Central memory CD4-positive, alpha-beta T cell (primary cell): ENCODE data around the gene PPP1R14D.
A peak's percentile ranks its signal among the peaks of the same experiment; 100 is the strongest.
"Not testable (repeated sequence)": the region's sequence is repeated elsewhere in the genome, so short reads cannot be mapped to it uniquely, and the experiment has no call there.

Experiments
- DNase-seq: peaks from one replicate; pipeline ENCODE4 v3.0.0; 2022
- total RNA-seq, 3 experiments: gene quantifications; one replicate each; lab custom pipeline; 2026; lab: John Stamatoyannopoulos, UW

The PPP1R14D gene
- 0 reads per million in 3 experiments for total RNA-seq

- no peak for DNase-seq
Observed at GRCh38 chr15:40828447-40829036, at the start of gene PPP1R14D. Gene PPP1R14D (minus strand): TSS chr15:40828708. CDS start chr15:40828641, 67 bp downstream.

DNA sequence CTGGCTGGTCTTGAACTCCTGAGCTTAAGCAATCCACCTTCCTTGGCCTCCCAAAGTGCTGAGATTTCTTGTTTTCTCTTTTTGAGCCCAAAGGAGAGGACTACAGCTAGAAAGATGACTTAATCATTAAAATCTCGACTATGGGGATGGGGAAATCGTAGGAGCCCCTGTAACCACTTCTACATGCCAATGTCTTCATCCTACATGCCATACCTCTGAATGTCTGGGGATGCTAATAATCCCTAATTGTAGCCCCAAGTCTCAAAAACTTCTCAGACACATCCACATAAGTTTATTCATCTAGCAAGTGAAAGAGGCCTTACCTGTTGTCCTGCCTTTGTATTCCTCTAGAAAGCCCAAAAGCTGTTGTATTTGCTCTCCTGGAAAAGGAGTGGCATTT is 49.2 kb upstream of the PPP1R14D start:
- no peak for DNase-seq

DNA sequence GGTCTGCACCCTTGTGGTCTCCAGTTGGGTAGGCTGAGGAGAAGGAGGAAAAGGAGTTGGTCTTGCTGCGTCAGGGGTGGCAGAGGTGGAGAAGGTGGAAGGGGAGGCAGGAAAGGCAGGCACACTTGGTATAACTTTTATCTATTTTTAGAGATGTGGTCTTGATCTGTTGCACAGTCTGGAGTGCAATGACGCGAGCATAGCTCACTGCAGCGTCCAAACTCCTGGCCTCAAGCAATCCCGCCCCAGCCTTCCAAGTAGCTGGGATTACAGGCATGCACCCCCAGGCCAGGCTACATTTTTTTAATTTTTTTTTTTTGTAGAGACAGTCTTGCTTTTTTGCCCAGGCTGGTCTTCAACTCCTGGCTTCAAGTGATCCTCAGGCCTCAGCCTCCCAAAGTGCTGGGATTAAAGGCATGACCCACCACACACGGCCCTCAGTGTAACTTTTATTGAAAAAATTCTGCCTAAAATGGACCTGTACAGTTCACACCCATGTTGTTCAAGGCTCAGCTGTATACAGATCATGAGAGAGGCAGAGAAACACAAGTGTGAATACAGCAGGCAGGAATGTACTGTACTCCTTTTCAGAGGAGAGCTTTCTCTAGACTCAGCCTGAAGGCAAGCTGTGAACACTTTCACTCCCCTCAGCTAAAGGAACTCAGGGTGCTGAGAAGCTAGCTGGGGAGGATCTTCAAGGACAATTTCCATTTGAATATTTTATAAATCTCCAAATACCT is 47.7 kb upstream of the PPP1R14D start:
- DNase-seq, result no peak

DNA sequence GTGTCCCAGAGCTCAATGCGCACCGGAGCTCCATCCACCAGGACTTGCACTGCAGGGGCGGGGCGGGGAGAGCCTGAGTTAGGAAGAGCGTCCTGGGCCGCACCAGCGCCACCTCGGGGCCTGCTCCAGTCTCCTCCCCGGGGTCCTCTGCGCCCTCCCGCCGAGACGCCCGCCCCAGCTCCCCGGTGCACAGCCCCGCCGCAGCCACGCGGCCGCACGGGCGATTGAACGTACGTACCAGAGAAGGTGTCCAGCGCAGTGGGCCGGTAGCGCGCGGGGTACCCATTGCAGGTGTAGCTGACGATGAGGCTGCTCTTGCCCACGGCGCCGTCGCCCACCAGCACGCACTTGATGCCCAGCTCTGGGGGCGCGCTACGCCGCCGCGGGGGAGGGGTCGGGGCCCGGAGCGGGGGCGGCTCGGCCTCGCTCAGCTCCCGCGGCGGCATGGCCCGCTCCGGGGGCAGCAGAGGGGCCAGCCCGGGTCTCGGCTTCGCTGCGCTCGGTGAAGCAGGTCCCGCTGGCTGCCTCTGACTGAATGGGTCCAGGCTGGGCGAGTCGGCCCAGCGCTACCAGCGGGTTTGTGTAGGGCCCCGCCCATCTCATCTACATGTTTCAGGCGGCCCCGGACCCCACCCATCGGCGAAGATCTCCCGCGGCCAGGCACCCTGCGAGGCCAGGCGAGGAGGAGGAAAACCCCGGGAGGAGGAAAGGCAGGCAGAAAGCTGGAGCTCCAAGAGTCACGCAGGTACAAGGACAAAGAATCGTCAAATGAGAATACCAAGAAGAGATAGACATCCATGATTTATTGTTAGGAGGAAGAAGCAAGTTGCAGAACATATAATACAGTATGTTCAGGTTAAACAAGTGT is 45.4 kb upstream of the PPP1R14D start, which contains the start of gene RHOV:
RHOV (minus strand) TSS at position 541 of the 868 bp plus-strand sequence; CDS start at position 446, 95 bp downstream.
- peak; percentile 21 for DNase-seq

- DNase-seq, result no peak
Observed at GRCh38 chr15:40872791-40873693, 44.5 kb upstream of the PPP1R14D start.

- DNase-seq, result no peak
Observed at GRCh38 chr15:40871749-40872617, 43.5 kb upstream of the PPP1R14D start.

GRCh38 chr15:40870716-40871115 is 42.2 kb upstream of the PPP1R14D start:
- DNase-seq, result no peak

DNA sequence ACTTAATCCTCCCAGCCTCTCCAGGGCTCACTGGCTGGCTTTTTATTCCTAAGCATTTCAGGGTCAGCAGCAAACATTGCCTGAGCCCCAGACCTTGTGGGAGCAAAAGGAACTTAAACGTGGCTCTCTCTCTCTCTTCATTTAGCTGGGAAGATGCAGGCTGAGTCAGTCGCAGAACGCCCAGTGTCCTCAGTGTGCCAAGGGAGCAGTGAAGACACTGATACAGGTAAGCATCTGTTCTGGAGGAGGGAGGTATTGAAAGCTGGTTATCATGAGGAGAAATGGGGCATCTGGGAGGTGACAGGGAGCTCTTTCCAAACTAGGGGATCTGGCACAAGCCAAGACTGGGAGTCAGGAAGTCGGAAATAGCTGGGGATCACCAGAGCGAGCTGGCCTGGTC is 41.2 kb upstream of the PPP1R14D start:
- DNase-seq, result no peak

- DNase-seq, result no peak
Observed at GRCh38 chr15:40867199-40867598, 38.7 kb upstream of the PPP1R14D start.

- DNase-seq, result no peak
Observed at GRCh38 chr15:40863660-40864270, 35.3 kb upstream of the PPP1R14D start.

GRCh38 chr15:40861147-40861546 is 32.6 kb upstream of the PPP1R14D start:
- DNase-seq, result not testable (repeated sequence)

DNA sequence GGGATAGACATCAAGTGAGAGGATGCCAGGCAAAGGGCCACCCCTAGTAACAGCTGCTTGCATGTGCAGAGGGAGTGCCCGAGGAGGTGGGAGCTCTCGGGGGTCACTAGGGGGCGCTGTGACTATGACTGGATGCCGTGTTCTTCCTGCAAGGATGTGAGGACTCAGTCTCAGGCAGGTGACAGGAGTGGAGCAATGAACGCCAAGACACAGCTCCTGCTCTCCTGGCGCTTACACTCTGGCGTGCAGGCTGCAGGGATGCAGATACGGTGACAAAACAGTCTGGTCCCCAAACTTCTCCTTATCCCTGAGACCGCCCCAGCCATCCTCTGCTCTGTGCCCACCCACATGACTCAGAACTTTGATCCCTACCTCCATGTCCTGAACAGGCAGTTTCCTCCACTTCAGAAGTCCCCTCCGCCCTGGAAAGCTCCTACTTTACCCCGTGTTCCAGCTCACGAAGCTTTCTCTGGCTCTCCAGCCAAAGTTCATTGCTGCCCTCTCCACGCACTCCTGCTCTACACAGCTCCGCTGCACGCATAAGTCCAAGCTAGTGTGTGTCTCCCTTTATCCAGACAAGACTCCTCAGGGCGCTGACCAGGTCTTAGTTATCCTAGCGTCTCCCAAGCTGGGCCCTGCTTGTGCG is 30.8 kb upstream of the PPP1R14D start:
- peak; percentile 75 for DNase-seq

- DNase-seq, result no peak
Observed at GRCh38 chr15:40858706-40859105, 30.2 kb upstream of the PPP1R14D start.

DNA sequence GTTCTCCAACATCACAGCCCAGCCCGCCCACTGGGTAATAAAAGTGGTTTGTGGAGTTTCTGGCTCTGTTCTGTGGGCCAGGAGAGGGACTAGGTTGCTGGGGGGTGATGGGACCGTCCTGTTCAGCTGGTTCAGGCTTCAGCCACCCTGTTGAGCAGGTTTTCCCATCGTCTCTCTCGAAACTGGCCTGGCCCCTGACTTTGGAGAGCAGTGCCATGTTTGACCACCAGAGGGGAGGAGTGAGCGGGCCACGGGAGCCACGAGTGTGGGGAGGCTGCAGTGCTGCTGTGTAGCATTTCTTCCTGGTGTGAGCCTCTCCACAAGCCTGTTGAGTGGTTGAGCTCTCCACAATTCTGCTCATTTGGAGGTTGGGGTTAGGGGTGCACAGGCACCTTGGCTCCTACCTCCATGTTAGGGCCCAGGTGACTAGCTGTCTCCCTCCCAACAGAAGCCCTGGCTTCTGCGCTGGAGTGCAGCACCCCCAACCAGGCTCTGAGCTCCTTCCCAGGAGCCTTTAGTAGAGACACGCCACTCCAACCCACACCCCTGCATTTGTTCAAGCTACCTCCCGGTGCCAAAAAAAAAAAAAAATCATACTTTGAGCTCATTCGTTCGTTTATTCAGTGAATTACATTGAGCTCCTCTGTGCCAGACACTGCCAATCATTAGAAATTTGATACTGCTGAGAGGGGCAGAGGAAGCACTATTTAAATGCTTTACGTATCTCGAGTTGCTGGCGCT is 29.3 kb upstream of the PPP1R14D start:
- peak; percentile 69 for DNase-seq

DNA sequence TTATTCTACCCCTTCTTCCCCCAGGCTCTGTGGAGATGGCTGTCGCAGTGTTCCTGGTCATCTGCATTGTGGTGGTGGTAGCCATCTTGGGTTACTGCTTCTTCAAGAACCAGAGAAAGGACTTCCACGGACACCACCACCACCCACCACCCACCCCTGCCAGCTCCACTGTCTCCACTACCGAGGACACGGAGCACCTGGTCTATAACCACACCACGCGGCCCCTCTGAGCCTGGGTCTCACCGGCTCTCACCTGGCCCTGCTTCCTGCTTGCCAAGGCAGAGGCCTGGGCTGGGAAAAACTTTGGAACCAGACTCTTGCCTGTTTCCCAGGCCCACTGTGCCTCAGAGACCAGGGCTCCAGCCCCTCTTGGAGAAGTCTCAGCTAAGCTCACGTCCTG is 28.2 kb upstream of the PPP1R14D start:
- no peak for DNase-seq

DNA sequence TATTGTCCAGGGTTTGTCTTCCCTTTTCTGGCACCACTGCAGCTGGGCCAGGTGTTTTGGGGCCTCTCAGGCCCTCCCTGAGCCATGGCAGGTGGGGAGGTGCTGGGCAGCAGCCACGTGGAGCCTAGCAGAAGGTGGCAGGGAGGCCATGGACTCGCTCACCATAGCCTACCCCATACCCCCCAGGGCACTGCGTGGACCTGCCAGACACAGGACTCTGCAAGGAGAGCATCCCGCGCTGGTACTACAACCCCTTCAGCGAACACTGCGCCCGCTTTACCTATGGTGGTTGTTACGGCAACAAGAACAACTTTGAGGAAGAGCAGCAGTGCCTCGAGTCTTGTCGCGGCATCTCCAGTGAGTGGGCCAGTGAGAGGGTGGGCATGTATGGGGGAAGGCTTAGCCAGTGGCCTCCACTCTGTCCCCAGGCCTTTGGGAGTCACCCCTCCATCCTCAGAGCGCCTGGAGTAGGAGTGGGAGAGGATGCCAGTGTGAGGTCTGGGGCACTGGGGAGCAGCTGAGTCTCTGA is 27.3 kb upstream of the PPP1R14D start:
- DNase-seq, result no peak

DNA sequence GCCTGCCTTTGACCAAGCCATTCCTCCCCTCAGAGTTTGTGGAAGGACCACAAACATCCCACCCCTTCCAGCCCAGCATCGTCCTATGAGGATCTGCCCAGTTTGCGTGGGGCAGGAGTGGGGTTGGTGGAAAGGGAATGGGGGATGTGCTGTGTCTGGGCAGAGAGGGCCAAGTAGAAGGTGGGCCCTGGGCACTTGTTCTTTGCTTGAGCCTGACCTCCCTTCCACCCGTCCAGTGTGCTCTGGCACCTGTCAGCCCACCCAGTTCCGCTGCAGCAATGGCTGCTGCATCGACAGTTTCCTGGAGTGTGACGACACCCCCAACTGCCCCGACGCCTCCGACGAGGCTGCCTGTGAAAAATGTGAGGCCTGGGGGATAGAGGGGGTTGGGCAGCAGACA is 25.7 kb upstream of the PPP1R14D start:
- no peak for DNase-seq

GRCh38 chr15:40853241-40853890 is 24.9 kb upstream of the PPP1R14D start:
- DNase-seq, result no peak

DNA sequence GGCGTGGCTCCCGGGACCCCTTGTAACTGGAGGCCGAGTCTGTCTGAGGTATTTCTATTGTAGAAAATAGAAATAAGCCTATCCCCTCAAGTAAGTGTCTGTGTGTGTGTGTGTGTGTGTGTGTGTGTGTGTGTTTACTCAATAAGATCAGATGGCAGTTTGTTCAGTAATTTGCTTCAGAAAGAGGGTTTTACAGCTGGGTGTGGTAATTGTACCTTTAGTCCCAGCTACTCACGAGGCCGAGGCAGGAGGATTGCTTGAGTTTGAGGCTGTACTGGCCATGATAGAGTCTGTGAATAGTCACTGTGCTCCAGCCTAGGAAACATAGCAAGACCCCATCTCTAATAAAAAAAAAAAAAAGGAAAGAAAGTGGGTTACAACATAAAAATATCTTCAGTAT is 24.0 kb upstream of the PPP1R14D start:
- DNase-seq, result no peak
